Measurements from ENCODE around the gene ARHGAP42. TPM values are rescaled to one million over a fixed set of nuclear protein-coding genes. Genes with fewer than 3 reads are reported as not detected.

ARHGAP42 gene
- total RNA-seq, 1 donor from 2014 or later: 33.2 TPM

DNA sequence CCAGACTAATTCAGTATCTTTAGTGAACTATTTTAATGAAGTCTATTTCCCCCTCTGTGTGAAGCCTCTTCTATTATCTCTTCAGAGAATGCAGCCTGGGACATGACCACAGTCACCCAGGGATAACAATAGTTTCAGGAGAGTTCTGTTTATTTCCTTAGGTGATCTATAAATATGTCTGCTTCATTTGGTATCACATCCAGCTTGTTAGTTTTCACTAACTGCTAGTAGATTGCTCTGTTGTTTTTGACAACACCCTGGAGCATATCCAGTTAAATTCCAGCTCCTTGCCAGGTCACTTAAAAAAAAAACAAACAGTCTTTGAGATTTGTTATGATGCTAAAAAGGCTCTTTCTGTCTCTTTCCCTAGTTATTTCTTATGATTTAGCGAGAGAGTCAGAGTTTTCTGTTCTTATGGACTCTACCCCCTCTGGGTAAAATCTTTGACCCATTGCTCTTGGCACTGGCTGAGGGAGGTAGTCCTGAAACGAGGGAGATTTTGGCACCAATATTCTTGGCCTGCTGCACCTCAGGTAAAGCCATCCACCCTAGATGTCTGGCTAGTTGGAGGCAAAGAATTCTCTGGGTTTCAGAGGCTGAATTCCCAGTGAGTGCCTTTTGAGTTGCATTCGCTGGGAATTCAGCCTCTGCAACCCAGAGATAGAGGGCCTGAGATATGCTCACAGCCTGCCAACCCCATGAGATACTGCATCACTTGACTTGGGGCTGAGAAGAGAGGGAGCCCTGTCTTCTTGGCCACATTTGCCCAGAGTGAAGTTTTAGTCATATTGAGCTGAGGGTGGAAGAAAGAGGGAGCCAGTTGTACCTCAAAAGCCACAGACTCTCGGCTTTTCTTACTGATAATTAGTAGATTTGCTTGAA, 283.4 kb downstream of the ARHGAP42 start:
- no peak for TF ChIP-seq CTCF (IDR thresholded peaks at IDR 0.05; ENCODE audit: insufficient read depth, low read depth, low read length)
- TF ChIP-seq EZH2 (IDR thresholded peaks at IDR 0.05; ENCODE audit: insufficient read depth, low read length): no peak
- H3K36me3 ChIP-seq (ENCODE audit: insufficient read depth, low read length): peaks cover 3% of the 10 kb centered on the region
- no peak for FAIRE-seq

GRCh38 chr11:100972046-100972445, 285.0 kb downstream of the ARHGAP42 start:
- no peak overlapping the region for H2AFZ ChIP-seq (ENCODE audit: low read depth, low read length)
- no peak for TF ChIP-seq EZH2 (IDR thresholded peaks at IDR 0.05; ENCODE audit: insufficient read depth, low read length)
- no peak for TF ChIP-seq CTCF (IDR thresholded peaks at IDR 0.05; ENCODE audit: insufficient read depth, low read depth, low read length)
- Mint-ChIP-seq H3K4me1 (ENCODE audit: low read depth, unreplicated experiment) (peaks cover 5% of the 10 kb centered on the region), H3K36me3 (ENCODE audit: low read depth, unreplicated experiment) (peaks cover 18% of the 10 kb centered on the region), H3K4me3 (ENCODE audit: unreplicated experiment) (no peak overlapping the region), H3K27ac (ENCODE audit: unreplicated experiment) (no peak overlapping the region), H3K27me3 (ENCODE audit: low read depth, unreplicated experiment) (no peaks in the 10 kb centered on the region), H3K9me3 (ENCODE audit: unreplicated experiment) (peaks cover 6% of the 10 kb centered on the region)
- no peaks in the 10 kb centered on the region for H3K27me3 ChIP-seq (ENCODE audit: insufficient read depth, low read length)
- FAIRE-seq: no peak
- no peaks in the 10 kb centered on the region for H4K20me1 ChIP-seq (ENCODE audit: insufficient read depth, low read length)
- no peak overlapping the region for H3K4me2 ChIP-seq (ENCODE audit: low read length)
- peaks cover 7% of the 10 kb centered on the region for H3K36me3 ChIP-seq (ENCODE audit: insufficient read depth, low read length)
- H3K4me3 ChIP-seq (ENCODE audit: insufficient read depth, low read depth, low read length): no peak overlapping the region
- no peaks in the 10 kb centered on the region for H3K9me3 ChIP-seq (ENCODE audit: insufficient read depth, low read depth, low read length)
- H3K9ac ChIP-seq (ENCODE audit: low read length): no peak overlapping the region
- no peaks in the 10 kb centered on the region for H3K79me2 ChIP-seq (ENCODE audit: insufficient read depth, low read length)
- DNase-seq (ENCODE audit: low read depth): no peak
- no peak overlapping the region for H3K27ac ChIP-seq (ENCODE audit: low read depth, low read length)
- no peaks in the 10 kb centered on the region for H3K4me1 ChIP-seq (ENCODE audit: insufficient read depth, low read length)

More for the DNA sequence above, 283.4 kb downstream of the ARHGAP42 start:
- H3K9me3 Mint-ChIP-seq (ENCODE audit: unreplicated experiment): peaks cover 6% of the 10 kb centered on the region
- Histone ChIP-seq H3K79me2 (ENCODE audit: insufficient read depth, low read length) (no peaks in the 10 kb centered on the region), H3K9me3 (ENCODE audit: insufficient read depth, low read depth, low read length) (no peaks in the 10 kb centered on the region), H3K4me1 (ENCODE audit: insufficient read depth, low read length) (no peaks in the 10 kb centered on the region), H4K20me1 (ENCODE audit: insufficient read depth, low read length) (no peaks in the 10 kb centered on the region), H3K4me2 (ENCODE audit: low read length) (no peak overlapping the region), H3K27me3 (ENCODE audit: insufficient read depth, low read length) (no peaks in the 10 kb centered on the region), H3K9ac (ENCODE audit: low read length) (no peak overlapping the region), H3K4me3 (ENCODE audit: insufficient read depth, low read depth, low read length) (no peak overlapping the region), H3K27ac (ENCODE audit: low read depth, low read length) (no peak overlapping the region), H2AFZ (ENCODE audit: low read depth, low read length) (no peak overlapping the region)
- peaks cover 14% of the 10 kb centered on the region for H3K36me3 Mint-ChIP-seq (ENCODE audit: low read depth, unreplicated experiment)
- H3K27ac Mint-ChIP-seq (ENCODE audit: unreplicated experiment): no peak overlapping the region
- H3K27me3 Mint-ChIP-seq (ENCODE audit: low read depth, unreplicated experiment): no peaks in the 10 kb centered on the region
- peaks cover 5% of the 10 kb centered on the region for H3K4me1 Mint-ChIP-seq (ENCODE audit: low read depth, unreplicated experiment)
- H3K4me3 Mint-ChIP-seq (ENCODE audit: unreplicated experiment): no peak overlapping the region
- DNase-seq (ENCODE audit: low read depth): no peak

GRCh38 chr11:100978442-100978841, 291.4 kb downstream of the ARHGAP42 start:
- no peaks in the 10 kb centered on the region for H3K9me3 ChIP-seq (ENCODE audit: insufficient read depth, low read depth, low read length)
- no peak overlapping the region for H3K9ac ChIP-seq (ENCODE audit: low read length)
- no peak for TF ChIP-seq CTCF (IDR thresholded peaks at IDR 0.05; ENCODE audit: insufficient read depth, low read depth, low read length)
- TF ChIP-seq EZH2 (IDR thresholded peaks at IDR 0.05; ENCODE audit: insufficient read depth, low read length): no peak
- H3K36me3 Mint-ChIP-seq (ENCODE audit: low read depth, unreplicated experiment): peaks cover 7% of the 10 kb centered on the region
- no peaks in the 10 kb centered on the region for H3K4me1 ChIP-seq (ENCODE audit: insufficient read depth, low read length)
- FAIRE-seq (no peak), DNase-seq (ENCODE audit: low read depth) (no peak)
- H3K27ac ChIP-seq (ENCODE audit: low read depth, low read length): no peak overlapping the region
- no peak overlapping the region for H3K4me2 ChIP-seq (ENCODE audit: low read length)
- H3K9me3 Mint-ChIP-seq (ENCODE audit: unreplicated experiment): no peaks in the 10 kb centered on the region
- H4K20me1 ChIP-seq (ENCODE audit: insufficient read depth, low read length): no peaks in the 10 kb centered on the region
- H3K27me3 Mint-ChIP-seq (ENCODE audit: low read depth, unreplicated experiment): no peaks in the 10 kb centered on the region
- H3K79me2 ChIP-seq (ENCODE audit: insufficient read depth, low read length): no peaks in the 10 kb centered on the region
- H3K4me3 Mint-ChIP-seq (ENCODE audit: unreplicated experiment): no peak overlapping the region
- no peak overlapping the region for H3K4me3 ChIP-seq (ENCODE audit: insufficient read depth, low read depth, low read length)
- no peaks in the 10 kb centered on the region for H3K27me3 ChIP-seq (ENCODE audit: insufficient read depth, low read length)
- peaks cover 11% of the 10 kb centered on the region for H3K36me3 ChIP-seq (ENCODE audit: insufficient read depth, low read length)
- no peak overlapping the region for H2AFZ ChIP-seq (ENCODE audit: low read depth, low read length)
- H3K4me1 Mint-ChIP-seq (ENCODE audit: low read depth, unreplicated experiment): no peaks in the 10 kb centered on the region
- no peak overlapping the region for H3K27ac Mint-ChIP-seq (ENCODE audit: unreplicated experiment)
